Lower leg skin (tissue), 4 donors: ENCODE results near the gene YWHAE. TPM values are rescaled to one million over a fixed set of nuclear protein-coding genes. Genes with fewer than 3 reads are reported as not detected.
A peak's percentile ranks its signal among the peaks of the same experiment; 100 is the strongest.

Experiments
- DNase-seq, 2 donors: peaks; one replicate each; pipeline ENCODE4 v3.0.0-alpha.2; 2019; ENCODE audit warnings: low spot score in 2 of 2
- H3K4me3 ChIP-seq: fragments of 200-600 bp; sonication (generic); 2 replicates; pipeline ENCODE4 v1.5.1; 2017; ENCODE audit warnings: mild to moderate bottlenecking, low read depth; ENCODE audit not compliant: poor library complexity, severe bottlenecking
- CTCF ChIP-seq, 3 donors: fragments of 450-650 bp; IDR thresholded peaks; one replicate each; pipeline ENCODE4 v1.5.1; 2016; ENCODE audit warnings: antibody characterized with exemption in 3 of 3, mild to moderate bottlenecking in 3 of 3, moderate library complexity in 2 of 3
- POLR2A ChIP-seq, 2 donors: fragments of 450-650 bp; IDR thresholded peaks; one replicate each; pipeline ENCODE4 v1.6.1; 2016 to 2017; ENCODE audit warnings: antibody characterized with exemption in 2 of 2, mild to moderate bottlenecking in 1 of 2, moderate library complexity in 1 of 2
- WGBS, 2 donors: methylation state at CpG; one replicate each; pipeline ENCODE4 v1.1.5; 2018; 5-methylcytosine and 5-hydroxymethylcytosine counted together
- intact Hi-C: fragments of 100-400 bp; cut with DNase I; formaldehyde crosslinking; loops from one replicate; pipeline ENCODE4 v1.15.0; 2023; ENCODE audit warnings: low total_unique reads
- total RNA-seq, 4 donors: library from RNA; depleted of rRNA; stranded (reverse); fragments of >200 nt; gene quantifications; one replicate each; pipeline ENCODE4 v1.1.0, GENCODE V29; 2016

YWHAE gene
- total RNA-seq, 4 donors from 2014 or later: 431 to 648 (median 506) TPM

DNA sequence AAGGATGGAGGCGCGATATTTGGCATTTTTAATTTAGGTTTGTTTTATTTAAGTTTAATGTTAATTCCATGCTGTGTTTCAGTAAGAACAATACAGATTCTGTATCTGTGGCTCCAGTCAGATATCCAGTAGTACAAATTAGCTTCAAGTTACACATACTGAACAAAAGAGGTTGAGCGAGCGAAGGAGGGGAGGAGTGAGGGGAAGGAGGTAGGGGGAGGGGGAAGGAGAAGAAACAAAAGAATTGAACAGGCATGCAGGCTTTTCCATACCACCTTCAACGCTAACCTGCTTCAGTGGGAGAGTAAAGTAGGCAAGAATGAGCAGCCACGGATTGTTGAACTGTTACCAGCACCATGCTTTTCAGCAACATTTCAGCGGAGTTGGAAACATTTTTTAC is 55.5 kb downstream of the YWHAE start:
- 92 to 93% methylated on average over 7 of the region's 7 CpGs for WGBS, 2 donors
- TF ChIP-seq CTCF (IDR thresholded peaks at IDR 0.05) (no peak), POLR2A (IDR thresholded peaks at IDR 0.05) (no peak)

GRCh38 chr17:1343554-1343953 is 56.5 kb downstream of the YWHAE start:
- 91 to 93% methylated on average over 5 of the region's 5 CpGs for WGBS, 2 donors
- intact Hi-C loops: no loop called here
- H3K4me3 ChIP-seq: no peak overlapping the region
- TF ChIP-seq CTCF (IDR thresholded peaks at IDR 0.05) (no peak), POLR2A (IDR thresholded peaks at IDR 0.05) (no peak)
- no peak for DNase-seq

More for the DNA sequence above, 55.5 kb downstream of the YWHAE start:
- no peak overlapping the region for H3K4me3 ChIP-seq
- intact Hi-C loops: no loop called here
- peak in 1 of 2 donors; percentile 2 for DNase-seq

- intact Hi-C loops: no loop called here
- H3K4me3 ChIP-seq: no peak overlapping the region
- peak in 1 of 2 donors; percentile 54 for DNase-seq
- WGBS, 2 donors: 92 to 97% methylated on average over 11 of the region's 11 CpGs
- TF ChIP-seq POLR2A (IDR thresholded peaks at IDR 0.05): no peak
- no peak for TF ChIP-seq CTCF (IDR thresholded peaks at IDR 0.05)
Observed at GRCh38 chr17:1340371-1340770, 59.7 kb downstream of the YWHAE start.

GRCh38 chr17:1331708-1332107 is 68.3 kb downstream of the YWHAE start:
- DNase-seq: no peak
- intact Hi-C loops: loop anchor here (5.0 kb wide), 1 partner anchor 74 kb away; no protein-coding TSS in a partner anchor
- no peak for TF ChIP-seq CTCF (IDR thresholded peaks at IDR 0.05)
- TF ChIP-seq POLR2A (IDR thresholded peaks at IDR 0.05): no peak
- H3K4me3 ChIP-seq: no peak overlapping the region
- WGBS, 2 donors: 72 to 81% methylated on average over 8 of the region's 8 CpGs

GRCh38 chr17:1329745-1330343 is 70.2 kb downstream of the YWHAE start:
- TF ChIP-seq POLR2A (IDR thresholded peaks at IDR 0.05) (no peak), CTCF (IDR thresholded peaks at IDR 0.05) (no peak)
- H3K4me3 ChIP-seq: no peak overlapping the region
- no peak for DNase-seq
- 73 to 88% methylated on average over 11 to 12 of the region's 12 CpGs for WGBS, 2 donors
- intact Hi-C loops: loop anchor here (5.0 kb wide), 1 partner anchor 73 kb away; no protein-coding TSS in a partner anchor

DNA sequence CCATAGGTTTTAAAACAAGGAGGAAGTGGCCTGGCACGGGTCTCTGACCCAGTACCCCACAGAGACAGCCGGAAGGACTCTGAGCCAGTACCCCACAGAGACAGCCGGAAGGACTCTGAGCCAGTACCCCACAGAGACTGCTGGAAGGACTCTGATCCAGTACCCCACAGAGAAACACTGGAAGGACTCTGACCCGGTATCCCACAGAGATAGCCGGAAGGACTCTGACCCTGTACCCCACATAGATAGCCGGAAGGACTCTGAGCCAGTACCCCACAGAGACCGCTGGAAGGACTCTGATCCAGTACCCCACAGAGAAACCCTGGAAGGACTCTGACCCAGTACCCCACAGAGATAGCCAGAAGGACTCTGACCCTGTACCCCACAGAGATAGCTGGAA is 71.6 kb downstream of the YWHAE start:
- 69 to 87% methylated on average over 7 of the region's 7 CpGs for WGBS, 2 donors
- no peak for DNase-seq
- intact Hi-C loops: no loop called here
- TF ChIP-seq POLR2A (IDR thresholded peaks at IDR 0.05) (no peak), CTCF (IDR thresholded peaks at IDR 0.05) (no peak)
- no peak overlapping the region for H3K4me3 ChIP-seq
